Muscle layer of duodenum (tissue), 2 donors: ENCODE results near the gene FNDC7.
"Not testable (repeated sequence)": the region's sequence is repeated elsewhere in the genome, so short reads cannot be mapped to it uniquely, and the experiment has no call there.

Experiments
- H3K27ac ChIP-seq: one replicate; pipeline ENCODE4 v1.7.0; 2013; ENCODE audit warnings: mild to moderate bottlenecking, low read length
- H3K27me3 ChIP-seq: one replicate; pipeline ENCODE4 v1.7.0; 2013; ENCODE audit warnings: low read depth, mild to moderate bottlenecking, control low read depth, low read length
- H3K36me3 ChIP-seq, 2 donors: one replicate each; pipeline ENCODE4 v1.7.0; 2013; ENCODE audit warnings: low read length in 2 of 2, control low read depth in 1 of 2, mild to moderate bottlenecking in 1 of 2; ENCODE audit not compliant: insufficient read depth in 2 of 2, control insufficient read depth in 1 of 2
- H3K4me1 ChIP-seq, 2 donors: one replicate each; pipeline ENCODE4 v1.7.0; 2013; ENCODE audit warnings: low read length in 2 of 2, mild to moderate bottlenecking in 2 of 2, control low read depth in 1 of 2, moderate library complexity in 1 of 2; ENCODE audit not compliant: insufficient read depth in 2 of 2, control insufficient read depth in 1 of 2
- H3K4me3 ChIP-seq, 2 donors: one replicate each; pipeline ENCODE4 v1.7.0; 2013; ENCODE audit warnings: low read length in 2 of 2, low read depth in 1 of 2, mild to moderate bottlenecking in 1 of 2
- H3K9me3 ChIP-seq, 2 donors: one replicate each; pipeline ENCODE4 v1.7.0; 2013; ENCODE audit warnings: low read length in 2 of 2, control low read depth in 1 of 2, mild to moderate bottlenecking in 1 of 2; ENCODE audit not compliant: control insufficient read depth in 1 of 2
- donor health status: healthy.

FNDC7 gene

GRCh38 chr1:108712606-108713150 is at the start of gene FNDC7:
FNDC7 (plus strand) TSS chr1:108712908; CDS start chr1:108712934, 26 bp downstream.
- Histone ChIP-seq H3K36me3 (no peaks in the 10 kb centered on the region), H3K4me3 (no peak within 1 kb of the TSS), H3K27ac (no peak within 1 kb of the TSS), H3K27me3 (no peaks in the 10 kb centered on the region), H3K4me1 (no peaks in the 10 kb centered on the region), H3K9me3 (no peaks in the 10 kb centered on the region)

- Histone ChIP-seq H3K36me3 (no peaks in the 10 kb centered on the region), H3K4me1 (peaks cover 0 to 6% of the 10 kb centered on the region in 2 donors), H3K4me3 (no peak overlapping the region), H3K27ac (no peak overlapping the region), H3K27me3 (no peaks in the 10 kb centered on the region), H3K9me3 (no peaks in the 10 kb centered on the region)
Measured at GRCh38 chr1:108663074-108663473, 49.6 kb upstream of the FNDC7 start.

- H3K4me3 ChIP-seq, result no peak overlapping the region
- no peak overlapping the region for H3K27ac ChIP-seq
- no peaks in the 10 kb centered on the region for H3K36me3 ChIP-seq
- H3K4me1 ChIP-seq, result peaks cover 0 to 6% of the 10 kb centered on the region in 2 donors
- no peaks in the 10 kb centered on the region for H3K27me3 ChIP-seq
- no peaks in the 10 kb centered on the region for H3K9me3 ChIP-seq
Measured at GRCh38 chr1:108664481-108664880, 48.2 kb upstream of the FNDC7 start.

- Histone ChIP-seq H3K36me3 (no peaks in the 10 kb centered on the region), H3K9me3 (no peaks in the 10 kb centered on the region), H3K4me1 (peaks cover 0 to 6% of the 10 kb centered on the region in 2 donors), H3K4me3 (no peak overlapping the region), H3K27me3 (no peaks in the 10 kb centered on the region), H3K27ac (no peak overlapping the region)
Measured at GRCh38 chr1:108665067-108665466, 47.6 kb upstream of the FNDC7 start.

GRCh38 chr1:108665771-108666170 is 46.9 kb upstream of the FNDC7 start:
- H3K36me3 ChIP-seq, result no peaks in the 10 kb centered on the region
- H3K27ac ChIP-seq, result no peak overlapping the region
- no peaks in the 10 kb centered on the region for H3K9me3 ChIP-seq
- no peak overlapping the region for H3K4me3 ChIP-seq
- no peaks in the 10 kb centered on the region for H3K27me3 ChIP-seq
- peaks cover 0 to 6% of the 10 kb centered on the region in 2 donors for H3K4me1 ChIP-seq

- H3K27ac ChIP-seq, H3K36me3 ChIP-seq, H3K27me3 ChIP-seq, H3K4me1 ChIP-seq, H3K9me3 ChIP-seq, H3K4me3 ChIP-seq: not testable (repeated sequence)
Measured at GRCh38 chr1:108667422-108667821, 45.3 kb upstream of the FNDC7 start.

- no peaks in the 10 kb centered on the region for H3K9me3 ChIP-seq
- H3K27me3 ChIP-seq, result no peaks in the 10 kb centered on the region
- H3K4me3 ChIP-seq, result no peak overlapping the region
- no peaks in the 10 kb centered on the region for H3K4me1 ChIP-seq
- no peak overlapping the region for H3K27ac ChIP-seq
- no peaks in the 10 kb centered on the region for H3K36me3 ChIP-seq
Measured at GRCh38 chr1:108668777-108669176, 43.9 kb upstream of the FNDC7 start.

- Histone ChIP-seq H3K4me1 (no peaks in the 10 kb centered on the region), H3K9me3 (no peaks in the 10 kb centered on the region), H3K4me3 (no peak overlapping the region), H3K27ac (no peak overlapping the region), H3K27me3 (no peaks in the 10 kb centered on the region), H3K36me3 (no peaks in the 10 kb centered on the region)
Measured at GRCh38 chr1:108669679-108670078, 43.0 kb upstream of the FNDC7 start.

- Histone ChIP-seq H3K27me3 (no peaks in the 10 kb centered on the region), H3K27ac (no peak overlapping the region), H3K4me3 (no peak overlapping the region), H3K4me1 (no peaks in the 10 kb centered on the region), H3K36me3 (no peaks in the 10 kb centered on the region), H3K9me3 (no peaks in the 10 kb centered on the region)
Measured at GRCh38 chr1:108670131-108670773, 42.5 kb upstream of the FNDC7 start.

- no peak overlapping the region for H3K27ac ChIP-seq
- no peaks in the 10 kb centered on the region for H3K36me3 ChIP-seq
- no peak overlapping the region for H3K4me3 ChIP-seq
- no peaks in the 10 kb centered on the region for H3K9me3 ChIP-seq
- no peaks in the 10 kb centered on the region for H3K27me3 ChIP-seq
- H3K4me1 ChIP-seq, result no peaks in the 10 kb centered on the region
Measured at GRCh38 chr1:108671143-108671542, 41.6 kb upstream of the FNDC7 start.

- no peaks in the 10 kb centered on the region for H3K27me3 ChIP-seq
- H3K4me1 ChIP-seq, result no peaks in the 10 kb centered on the region
- H3K27ac ChIP-seq, result no peak overlapping the region
- no peaks in the 10 kb centered on the region for H3K9me3 ChIP-seq
- no peak overlapping the region for H3K4me3 ChIP-seq
- no peaks in the 10 kb centered on the region for H3K36me3 ChIP-seq
Measured at GRCh38 chr1:108678706-108679105, 34.0 kb upstream of the FNDC7 start.
